Parathyroid adenoma (tissue), 2 donors: ENCODE measurements around the gene TMEM9.

ENCODE experiments used
- H2AFZ ChIP-seq: fragments of 300-600 bp; sonication (generic); one replicate; pipeline ENCODE4 v1.7.0; 2017; ENCODE audit warnings: antibody characterized with exemption, mild to moderate bottlenecking
- H3K27ac ChIP-seq: fragments of 300-600 bp; sonication (generic); one replicate; pipeline ENCODE4 v1.7.0; 2017
- H3K27me3 ChIP-seq: fragments of 300-600 bp; sonication (generic); one replicate; pipeline ENCODE4 v1.7.0; 2017; ENCODE audit warnings: low read length; ENCODE audit not compliant: control insufficient read depth, insufficient read depth
- H3K36me3 ChIP-seq: fragments of 300-600 bp; sonication (generic); one replicate; pipeline ENCODE4 v1.7.0; 2017; ENCODE audit warnings: low read length; ENCODE audit not compliant: control insufficient read depth, insufficient read depth
- H3K4me1 ChIP-seq: fragments of 300-600 bp; sonication (generic); one replicate; pipeline ENCODE4 v1.7.0; 2017; ENCODE audit warnings: control low read depth
- H3K4me2 ChIP-seq: fragments of 300-600 bp; sonication (generic); one replicate; pipeline ENCODE4 v1.7.0; 2017; ENCODE audit warnings: low read length
- H3K4me3 ChIP-seq: fragments of 300-600 bp; sonication (generic); one replicate; pipeline ENCODE4 v1.7.0; 2017; ENCODE audit warnings: low read depth, low read length
- H3K79me2 ChIP-seq: fragments of 300-600 bp; sonication (generic); one replicate; pipeline ENCODE4 v1.7.0; 2017; ENCODE audit warnings: control low read depth
- H3K9ac ChIP-seq: fragments of 300-600 bp; sonication (generic); one replicate; pipeline ENCODE4 v1.7.0; 2017; ENCODE audit warnings: mild to moderate bottlenecking
- H3K9me3 ChIP-seq: fragments of 300-600 bp; sonication (generic); one replicate; pipeline ENCODE4 v1.7.0; 2017; ENCODE audit warnings: low read length; ENCODE audit not compliant: control insufficient read depth
- CTCF ChIP-seq: fragments of 300-600 bp; sonication (generic); IDR thresholded peaks from one replicate; pipeline ENCODE4 v1.7.0; 2017; ENCODE audit warnings: antibody characterized with exemption, mild to moderate bottlenecking
- donor health status: primary hyperparathyroidism.

The TMEM9 gene

GRCh38 chr1:201116091-201116490 lies 38.2 kb downstream of the TMEM9 start:
- H3K4me1 ChIP-seq: no peaks in the 10 kb centered on the region
- H3K4me3 ChIP-seq: no peak overlapping the region
- no peak overlapping the region for H2AFZ ChIP-seq
- no peak for TF ChIP-seq CTCF
- H3K9ac ChIP-seq: no peak overlapping the region
- H3K36me3 ChIP-seq: no peaks in the 10 kb centered on the region
- H3K27ac ChIP-seq: no peak overlapping the region
- no peaks in the 10 kb centered on the region for H3K79me2 ChIP-seq
- no peaks in the 10 kb centered on the region for H3K27me3 ChIP-seq
- H3K9me3 ChIP-seq: no peaks in the 10 kb centered on the region
- H3K4me2 ChIP-seq: no peak overlapping the region

GRCh38 chr1:201115390-201115937 lies 38.8 kb downstream of the TMEM9 start:
- Histone ChIP-seq H2AFZ (no peak overlapping the region), H3K4me2 (peak overlapping the region; percentile 73), H3K9me3 (no peaks in the 10 kb centered on the region), H3K9ac (no peak overlapping the region), H3K36me3 (no peaks in the 10 kb centered on the region), H3K4me3 (peak overlapping the region; percentile 69), H3K27me3 (no peaks in the 10 kb centered on the region), H3K27ac (no peak overlapping the region), H3K79me2 (no peaks in the 10 kb centered on the region), H3K4me1 (no peaks in the 10 kb centered on the region)
- no peak for TF ChIP-seq CTCF

- no peaks in the 10 kb centered on the region for H3K9me3 ChIP-seq
- no peaks in the 10 kb centered on the region for H3K79me2 ChIP-seq
- no peak overlapping the region for H3K27ac ChIP-seq
- H2AFZ ChIP-seq: peak overlapping the region; percentile 89
- no peaks in the 10 kb centered on the region for H3K4me1 ChIP-seq
- H3K9ac ChIP-seq: no peak overlapping the region
- H3K4me3 ChIP-seq: peak overlapping the region; percentile 69
- no peaks in the 10 kb centered on the region for H3K36me3 ChIP-seq
- TF ChIP-seq CTCF: peak; percentile 75
- H3K27me3 ChIP-seq: no peaks in the 10 kb centered on the region
- peak overlapping the region; percentile 73 for H3K4me2 ChIP-seq
Observed at GRCh38 chr1:201114245-201115131, 39.8 kb downstream of the TMEM9 start.

GRCh38 chr1:201113451-201114244 lies 40.6 kb downstream of the TMEM9 start:
- Histone ChIP-seq H3K4me1 (no peaks in the 10 kb centered on the region), H3K79me2 (no peaks in the 10 kb centered on the region), H3K4me3 (peak overlapping the region; percentile 69), H3K27me3 (no peaks in the 10 kb centered on the region), H3K9me3 (no peaks in the 10 kb centered on the region), H3K9ac (no peak overlapping the region), H3K27ac (no peak overlapping the region), H2AFZ (peak overlapping the region; percentile 89), H3K36me3 (no peaks in the 10 kb centered on the region), H3K4me2 (peak overlapping the region; percentile 25)
- no peak for TF ChIP-seq CTCF
